HCT116 (cell line): ENCODE data around the gene EZH1. TPM values are rescaled to one million over a fixed set of nuclear protein-coding genes. Genes with fewer than 3 reads are reported as not detected.

Source experiments
- ATAC-seq: fragments of 200-7000 bp; cut with Tn5 transposase; 2 replicates; pipeline ENCODE4 v1.9.1; 2020; ENCODE audit warnings: mild to moderate bottlenecking, moderate library complexity
- BruUV-seq: library from RNA; stranded (reverse); fragments of 400-500 nt; replicated peaks from 2 replicates; lab custom pipeline; 2021; lab: Mats Ljungman, UMichigan
- CTCF ChIA-PET: fragments of 300-600 bp; sonication (Branson Sonifier 250); formaldehyde crosslinking; loops from one replicate; lab custom pipeline; 2021; ENCODE audit warnings: antibody characterized with exemption; lab: Charles Lee
- POLR2A ChIA-PET: fragments of 300-600, 350-600 bp; sonication (Branson Sonifier 250); formaldehyde crosslinking; loops from one replicate; lab custom pipeline; 2021; ENCODE audit warnings: antibody characterized with exemption; lab: Charles Lee
- RAD21 ChIA-PET, 2 experiments: fragments of 300-600 bp; sonication (Branson Sonifier 250); formaldehyde crosslinking; loops; one replicate each; lab custom pipeline; 2023; ENCODE audit warnings: low total read pairs in 2 of 2; ENCODE audit not compliant: uncharacterized antibody in 2 of 2, unreplicated experiment in 2 of 2, low non-redundant PET in 1 of 2; lab: Charles Lee
- DNase-seq: peaks from one replicate; pipeline ENCODE4 v3.0.0-alpha.2; 2010; ENCODE audit warnings: low read depth, low spot score
- H2AFZ ChIP-seq: fragments of 200-600 bp; shearing (Covaris generic), sonication (generic); 2 replicates; pipeline ENCODE4 v1.6.1; 2017; ENCODE audit warnings: low read depth, mixed run types, mixed read lengths, antibody characterized with exemption, low read length; ENCODE audit not compliant: poor library complexity, severe bottlenecking
- H3K27ac ChIP-seq: 2 replicates; pipeline ENCODE4 v1.5.1; 2012; ENCODE audit warnings: low read depth, low read length
- H3K27me3 ChIP-seq: fragments of 200-600 bp; sonication (generic); 2 replicates; pipeline ENCODE4 v1.6.1; 2016; ENCODE audit warnings: mixed run types, low read length, mixed read lengths; ENCODE audit not compliant: insufficient read depth
- H3K36me3 ChIP-seq, 2 experiments: fragments of 200-500 bp in 1 of 2; fragments of 200-600 bp in 1 of 2; sonication (Bioruptor generic) in 1 of 2; sonication (generic) in 1 of 2; 2 replicates each; pipeline versions ENCODE4 v1.5.1 to v1.6.1; 2014 to 2016; ENCODE audit warnings: low read length in 2 of 2, inconsistent platforms in 1 of 2, mixed read lengths in 1 of 2, mixed run types in 1 of 2; ENCODE audit not compliant: insufficient read depth in 2 of 2, control insufficient read depth in 1 of 2
- H3K4me1 ChIP-seq, 2 experiments: fragments of 200-600 bp in 1 of 2; sonication (generic) in 1 of 2; 2 replicates each; pipeline versions ENCODE4 v1.5.1 to v1.6.1; 2012 to 2017; ENCODE audit warnings: low read length in 2 of 2, inconsistent platforms in 1 of 2, mild to moderate bottlenecking in 1 of 2, mixed read lengths in 1 of 2, mixed run types in 1 of 2, moderate library complexity in 1 of 2; ENCODE audit not compliant: insufficient read depth in 2 of 2, control insufficient read depth in 1 of 2
- H3K4me2 ChIP-seq: fragments of 200-600 bp; sonication (generic); 2 replicates; pipeline ENCODE4 v1.6.1; 2017; ENCODE audit warnings: mixed run types, low read length, mixed read lengths
- H3K4me3 ChIP-seq, 2 experiments: fragments of 200-600 bp in 1 of 2; sonication (generic) in 1 of 2; replicated peaks in 1 of 2; 2 replicates each; pipeline ENCODE4 v1.5.1; 2011 to 2016; ENCODE audit warnings: low read length in 2 of 2, control low read depth in 1 of 2, low read depth in 1 of 2, mild to moderate bottlenecking in 1 of 2, mixed read lengths in 1 of 2, mixed run types in 1 of 2
- H3K79me2 ChIP-seq: fragments of 200-600 bp; sonication (generic); 2 replicates; pipeline ENCODE4 v1.6.1; 2017; ENCODE audit warnings: mild to moderate bottlenecking, mixed run types, low read length, moderate library complexity, mixed read lengths; ENCODE audit not compliant: insufficient read depth
- H3K9ac ChIP-seq: fragments of 200-600 bp; sonication (generic); 2 replicates; pipeline ENCODE4 v1.6.1; 2016; ENCODE audit warnings: low read length, mixed read lengths
- H3K9me2 ChIP-seq: fragments of 200-600 bp; sonication (generic), shearing (Covaris generic); 2 replicates; pipeline ENCODE4 v1.6.1; 2017; ENCODE audit warnings: mixed run types, mild to moderate bottlenecking, moderate library complexity; ENCODE audit not compliant: insufficient read depth
- H3K9me3 ChIP-seq, 2 experiments: fragments of 200-500 bp in 1 of 2; fragments of 200-600 bp in 1 of 2; sonication (Bioruptor generic) in 1 of 2; sonication (generic) in 1 of 2; 2 replicates each; pipeline ENCODE4 v1.6.1; 2014 to 2017; ENCODE audit warnings: low read length in 2 of 2, mixed read lengths in 2 of 2, inconsistent platforms in 1 of 2, low read depth in 1 of 2, mild to moderate bottlenecking in 1 of 2, mixed run types in 1 of 2, moderate library complexity in 1 of 2; ENCODE audit not compliant: control insufficient read depth in 1 of 2, insufficient read depth in 1 of 2
- H4K20me1 ChIP-seq: fragments of 200-600 bp; sonication (generic), shearing (Covaris generic); 2 replicates; pipeline ENCODE4 v1.6.1; 2017; ENCODE audit warnings: mixed run types, mild to moderate bottlenecking, moderate library complexity; ENCODE audit not compliant: insufficient read depth
- CBX3 ChIP-seq: IDR thresholded peaks from 2 replicates; pipeline ENCODE4 v1.6.1; 2012; ENCODE audit warnings: low read depth
- EGR1 ChIP-seq: IDR thresholded peaks from 2 replicates; pipeline ENCODE4 v1.6.1; 2012; ENCODE audit warnings: low read depth
- EZH2 ChIP-seq: fragments of 200-600 bp; sonication (generic); IDR thresholded peaks from 2 replicates; pipeline ENCODE4 v1.6.1; 2017; ENCODE audit warnings: antibody characterized with exemption, mixed run types
- FOSL1 ChIP-seq: IDR thresholded peaks from 2 replicates; pipeline ENCODE4 v1.6.1; 2012; ENCODE audit warnings: low read depth
- JUND ChIP-seq: IDR thresholded peaks from 2 replicates; pipeline ENCODE4 v1.6.1; 2012
- POLR2A ChIP-seq: IDR thresholded peaks from 2 replicates; pipeline ENCODE4 v1.7.0; 2011; ENCODE audit warnings: borderline replicate concordance; ENCODE audit not compliant: insufficient read depth, insufficient read length; ENCODE audit errors: extremely low read depth
- POLR2AphosphoS5 ChIP-seq: IDR thresholded peaks from 2 replicates; pipeline ENCODE4 v1.6.1; 2011; ENCODE audit warnings: mild to moderate bottlenecking, low read depth, low read length, moderate library complexity
- RAD21 ChIP-seq: IDR thresholded peaks from 2 replicates; pipeline ENCODE4 v1.6.1; 2012; ENCODE audit warnings: low read depth, mild to moderate bottlenecking
- SIN3A ChIP-seq: IDR thresholded peaks from 2 replicates; pipeline ENCODE4 v1.6.1; 2012; ENCODE audit warnings: low read depth
- SP1 ChIP-seq: IDR thresholded peaks from 2 replicates; pipeline ENCODE4 v1.6.1; 2012; ENCODE audit warnings: low read depth
- SRF ChIP-seq: IDR thresholded peaks from 2 replicates; pipeline ENCODE4 v1.6.1; 2012; ENCODE audit warnings: low read depth
- TCF7L2 ChIP-seq: IDR thresholded peaks from 2 replicates; pipeline ENCODE4 v1.7.0; 2011; ENCODE audit warnings: borderline replicate concordance, inconsistent platforms; ENCODE audit not compliant: insufficient read depth, insufficient read length; ENCODE audit errors: extremely low read depth
- YY1 ChIP-seq: IDR thresholded peaks from 2 replicates; pipeline ENCODE4 v1.6.1; 2011; ENCODE audit warnings: low read length, low read depth, moderate library complexity, mild to moderate bottlenecking; ENCODE audit not compliant: insufficient replicate concordance; ENCODE audit errors: extremely low read depth
- intact Hi-C: fragments of 100-400 bp; cut with micrococcal nuclease; formaldehyde crosslinking; loops from 2 replicates; pipeline ENCODE4 v1.10.0; 2022
- total RNA-seq: library from RNA; stranded (reverse); gene quantifications from one replicate; pipeline ENCODE4 v1.2.1, GENCODE V29; 2021; ENCODE audit not compliant: unreplicated experiment
- TF ChIP-seq, protein P1 (sequence below): IDR thresholded peaks from 2 replicates; pipeline ENCODE4 v1.6.1; 2012; ENCODE audit warnings: low read depth

Gene EZH1
- total RNA-seq, 1 experiment from 2014 or later = 29.3 TPM

- Histone ChIP-seq H3K27me3 (no peaks in the 10 kb centered on the region), H3K9ac (no peak overlapping the region), H3K27ac (no peak overlapping the region), H3K4me3 (no peak overlapping the region), H3K36me3 (peaks cover 25 to 38% of the 10 kb centered on the region in 2 experiments), H3K79me2 (no peaks in the 10 kb centered on the region), H3K9me3 (no peaks in the 10 kb centered on the region), H3K4me2 (no peak overlapping the region), H3K9me2 (no peaks in the 10 kb centered on the region), H3K4me1 (no peaks in the 10 kb centered on the region), H2AFZ (no peak overlapping the region), H4K20me1 (no peaks in the 10 kb centered on the region)
- intact Hi-C loops = no loop called here
- DNase-seq (no peak), ATAC-seq (no peak)
- BruUV-seq = no TSS peak
- ChIA-PET RAD21 (no interaction called here), POLR2A (no interaction called here), CTCF (no interaction called here)
- TF ChIP-seq POLR2A = no peak
Measured at GRCh38 chr17:42704490-42704836, 40.4 kb downstream of the EZH1 start.

GRCh38 chr17:42702446-42702845, 42.4 kb downstream of the EZH1 start:
- ChIA-PET POLR2A (no interaction called here), RAD21 (no interaction called here), CTCF (no interaction called here)
- Histone ChIP-seq H3K9me3 (no peaks in the 10 kb centered on the region), H3K36me3 (peaks cover 15 to 28% of the 10 kb centered on the region in 2 experiments; a peak in 3 of 4 replicates), H3K9ac (no peak overlapping the region), H3K27ac (no peak overlapping the region), H3K79me2 (no peaks in the 10 kb centered on the region), H3K4me2 (no peak overlapping the region), H3K9me2 (no peaks in the 10 kb centered on the region), H4K20me1 (no peaks in the 10 kb centered on the region), H3K4me1 (no peaks in the 10 kb centered on the region), H2AFZ (no peak overlapping the region), H3K27me3 (no peaks in the 10 kb centered on the region), H3K4me3 (no peak overlapping the region)
- ATAC-seq (no peak), DNase-seq (no peak)
- intact Hi-C loops = no loop called here
- TF ChIP-seq SRF = no peak
- TF ChIP-seq, protein P1, sequence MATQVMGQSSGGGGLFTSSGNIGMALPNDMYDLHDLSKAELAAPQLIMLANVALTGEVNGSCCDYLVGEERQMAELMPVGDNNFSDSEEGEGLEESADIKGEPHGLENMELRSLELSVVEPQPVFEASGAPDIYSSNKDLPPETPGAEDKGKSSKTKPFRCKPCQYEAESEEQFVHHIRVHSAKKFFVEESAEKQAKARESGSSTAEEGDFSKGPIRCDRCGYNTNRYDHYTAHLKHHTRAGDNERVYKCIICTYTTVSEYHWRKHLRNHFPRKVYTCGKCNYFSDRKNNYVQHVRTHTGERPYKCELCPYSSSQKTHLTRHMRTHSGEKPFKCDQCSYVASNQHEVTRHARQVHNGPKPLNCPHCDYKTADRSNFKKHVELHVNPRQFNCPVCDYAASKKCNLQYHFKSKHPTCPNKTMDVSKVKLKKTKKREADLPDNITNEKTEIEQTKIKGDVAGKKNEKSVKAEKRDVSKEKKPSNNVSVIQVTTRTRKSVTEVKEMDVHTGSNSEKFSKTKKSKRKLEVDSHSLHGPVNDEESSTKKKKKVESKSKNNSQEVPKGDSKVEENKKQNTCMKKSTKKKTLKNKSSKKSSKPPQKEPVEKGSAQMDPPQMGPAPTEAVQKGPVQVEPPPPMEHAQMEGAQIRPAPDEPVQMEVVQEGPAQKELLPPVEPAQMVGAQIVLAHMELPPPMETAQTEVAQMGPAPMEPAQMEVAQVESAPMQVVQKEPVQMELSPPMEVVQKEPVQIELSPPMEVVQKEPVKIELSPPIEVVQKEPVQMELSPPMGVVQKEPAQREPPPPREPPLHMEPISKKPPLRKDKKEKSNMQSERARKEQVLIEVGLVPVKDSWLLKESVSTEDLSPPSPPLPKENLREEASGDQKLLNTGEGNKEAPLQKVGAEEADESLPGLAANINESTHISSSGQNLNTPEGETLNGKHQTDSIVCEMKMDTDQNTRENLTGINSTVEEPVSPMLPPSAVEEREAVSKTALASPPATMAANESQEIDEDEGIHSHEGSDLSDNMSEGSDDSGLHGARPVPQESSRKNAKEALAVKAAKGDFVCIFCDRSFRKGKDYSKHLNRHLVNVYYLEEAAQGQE = no peak
- TF ChIP-seq RAD21 = no peak
- TF ChIP-seq EGR1 = no peak
- TF ChIP-seq SP1 = no peak
- no peak for TF ChIP-seq JUND
- TF ChIP-seq TCF7L2 = no peak
- TF ChIP-seq YY1 = no peak
- no peak for TF ChIP-seq SIN3A
- no peak for TF ChIP-seq EZH2
- no peak for TF ChIP-seq POLR2AphosphoS5
- no peak for TF ChIP-seq POLR2A
- no peak for TF ChIP-seq CBX3
- no peak for TF ChIP-seq FOSL1
- BruUV-seq = no TSS peak
